Smooth muscle cell (in vitro differentiated cells): ENCODE measurements around the gene GPR34. TPM values are rescaled to one million over a fixed set of nuclear protein-coding genes. Genes with fewer than 3 reads are reported as not detected.
"Not testable (repeated sequence)": the region's sequence is repeated elsewhere in the genome, so short reads cannot be mapped to it uniquely, and the experiment has no call there.

ENCODE experiments used
- DNase-seq: peaks from one replicate; lab custom pipeline; 2025; ENCODE audit not compliant: unreplicated experiment; lab: John Stamatoyannopoulos, UW
- H2AFZ ChIP-seq: fragments of 200-600 bp; sonication (generic); 2 replicates; pipeline ENCODE4 v1.6.0; 2016; ENCODE audit warnings: antibody characterized with exemption, low read depth, mild to moderate bottlenecking
- H3F3A ChIP-seq: fragments of 200-600 bp; sonication (generic); 2 replicates; pipeline ENCODE4 v1.6.0; 2017; ENCODE audit warnings: antibody characterized with exemption, low read depth
- H3K27ac ChIP-seq: fragments of 200-600 bp; sonication (generic); 2 replicates; pipeline ENCODE4 v1.5.1; 2016; ENCODE audit warnings: low read depth, mild to moderate bottlenecking
- H3K27me3 ChIP-seq: fragments of 200-600 bp; sonication (generic); 2 replicates; pipeline ENCODE4 v1.6.1; 2016; ENCODE audit warnings: low read depth, mild to moderate bottlenecking
- H3K36me3 ChIP-seq: fragments of 200-600 bp; sonication (generic); 2 replicates; pipeline ENCODE4 v1.5.1; 2016; ENCODE audit warnings: low read depth
- H3K4me1 ChIP-seq: fragments of 200-600 bp; sonication (generic); 2 replicates; pipeline ENCODE4 v1.5.1; 2016; ENCODE audit warnings: low read depth
- H3K4me2 ChIP-seq: fragments of 200-600 bp; sonication (generic); 2 replicates; pipeline ENCODE4 v1.6.0; 2016; ENCODE audit warnings: mild to moderate bottlenecking
- H3K4me3 ChIP-seq: fragments of 200-600 bp; sonication (generic); 2 replicates; pipeline ENCODE4 v1.5.1; 2016; ENCODE audit warnings: mild to moderate bottlenecking
- H3K79me2 ChIP-seq: fragments of 200-600 bp; sonication (generic); 2 replicates; pipeline ENCODE4 v1.6.0; 2016; ENCODE audit warnings: low read depth, mild to moderate bottlenecking
- H3K9ac ChIP-seq: fragments of 200-600 bp; sonication (generic); 2 replicates; pipeline ENCODE4 v1.6.0; 2016; ENCODE audit warnings: low read depth
- H3K9me3 ChIP-seq: fragments of 200-600 bp; sonication (generic); replicated peaks from 2 replicates; pipeline ENCODE4 v1.5.1; 2016; ENCODE audit warnings: low read depth
- H4K20me1 ChIP-seq: fragments of 200-600 bp; sonication (generic); 2 replicates; pipeline ENCODE4 v1.6.0; 2016; ENCODE audit warnings: low read depth
- CTCF ChIP-seq: fragments of 200-600 bp; sonication (generic); IDR thresholded peaks from 2 replicates; pipeline ENCODE4 v1.5.1; 2017; ENCODE audit warnings: borderline replicate concordance, mild to moderate bottlenecking, antibody characterized with exemption; ENCODE audit not compliant: insufficient read depth, poor library complexity, severe bottlenecking
- WGBS: methylation state at CpG from one replicate; pipeline ENCODE4 v1.1.7; 2016; ENCODE audit warnings: low lambda C conversion rate; 5-methylcytosine and 5-hydroxymethylcytosine counted together
- polyA plus RNA-seq: library from polyadenylated mRNA; unstranded; fragments of >200 nt; fragmentation: Nextera tagmentation; extraction: Ambion mirVana; gene quantifications from 2 replicates; pipeline ENCODE4 v1.2.1, GENCODE V29; 2016
- total RNA-seq: library from RNA; depleted of rRNA; stranded (reverse); fragments of >200 nt; gene quantifications from 2 replicates; pipeline ENCODE4 v1.2.3, GENCODE V29; 2014

The GPR34 gene
- total and polyA plus RNA-seq, 2 experiments from 2014 or later: 0.31 to 2.2 TPM

DNA sequence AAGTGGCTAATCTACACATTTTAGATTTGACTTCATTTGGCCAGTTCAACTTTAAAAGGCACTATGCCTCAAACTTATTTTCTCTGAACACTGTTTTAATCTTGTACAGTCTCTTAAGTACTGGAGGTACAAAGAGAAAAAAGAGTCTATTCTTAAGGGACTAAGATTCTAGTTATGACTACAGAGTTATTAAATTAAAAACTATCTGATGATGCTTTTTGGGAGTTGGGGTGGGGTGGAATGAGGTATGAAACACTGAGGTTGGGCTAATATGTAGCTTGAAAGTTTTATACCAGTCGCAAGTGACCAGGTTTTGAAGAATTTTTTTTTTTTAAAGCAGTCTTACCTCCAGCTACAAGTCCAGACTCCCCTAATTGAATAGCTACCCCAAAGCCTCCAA is 17.7 kb upstream of the GPR34 start:
- Histone ChIP-seq H3K4me3 (no peak overlapping the region), H3K9me3 (no peaks in the 10 kb centered on the region), H3K4me2 (no peak overlapping the region), H3F3A (no peaks in the 10 kb centered on the region), H3K79me2 (no peaks in the 10 kb centered on the region), H3K36me3 (no peaks in the 10 kb centered on the region), H3K27ac (no peak overlapping the region), H2AFZ (no peak overlapping the region), H4K20me1 (no peaks in the 10 kb centered on the region), H3K27me3 (no peaks in the 10 kb centered on the region), H3K4me1 (no peaks in the 10 kb centered on the region), H3K9ac (no peak overlapping the region)
- DNase-seq: no peak
- whole genome bisulfite sequencing: 87% methylated on average over 1 of the region's 1 CpG
- TF ChIP-seq CTCF: no peak

DNA sequence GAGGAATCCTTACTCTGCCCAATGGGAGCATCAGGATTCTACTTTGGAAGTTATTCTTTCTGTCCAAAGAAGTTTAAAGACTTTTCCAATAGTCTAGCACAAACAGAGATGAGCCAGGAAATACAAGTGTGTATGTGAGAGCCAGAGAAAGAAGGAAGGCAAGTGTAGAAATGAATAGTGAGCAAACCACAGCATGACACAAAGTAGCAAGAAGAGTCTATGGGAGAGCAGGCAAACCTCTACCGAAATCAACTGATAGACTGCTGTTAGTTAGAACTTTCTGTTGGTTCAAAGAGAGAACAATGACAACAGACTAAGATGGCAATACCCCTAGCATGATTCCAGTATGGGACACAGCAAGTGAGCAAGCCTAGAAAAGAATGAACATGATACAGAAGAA is 16.1 kb upstream of the GPR34 start:
- DNase-seq: no peak
- H3F3A ChIP-seq: no peaks in the 10 kb centered on the region
- no peaks in the 10 kb centered on the region for H3K9me3 ChIP-seq
- no peak for TF ChIP-seq CTCF
- H3K9ac ChIP-seq: no peak overlapping the region
- no peaks in the 10 kb centered on the region for H3K4me1 ChIP-seq
- H3K36me3 ChIP-seq: no peaks in the 10 kb centered on the region
- 64% methylated on average over 1 of the region's 1 CpG for WGBS
- H3K27me3 ChIP-seq: no peaks in the 10 kb centered on the region
- H4K20me1 ChIP-seq: no peaks in the 10 kb centered on the region
- H3K27ac ChIP-seq: no peak overlapping the region
- H3K4me3 ChIP-seq: no peak overlapping the region
- H2AFZ ChIP-seq: no peak overlapping the region
- no peaks in the 10 kb centered on the region for H3K79me2 ChIP-seq
- H3K4me2 ChIP-seq: no peak overlapping the region

- H3K4me3 ChIP-seq, H3K27ac ChIP-seq, H2AFZ ChIP-seq, H4K20me1 ChIP-seq, H3K4me1 ChIP-seq, H3K79me2 ChIP-seq, H3K4me2 ChIP-seq, H3K9ac ChIP-seq, DNase-seq, H3K27me3 ChIP-seq, H3F3A ChIP-seq, H3K9me3 ChIP-seq, H3K36me3 ChIP-seq: not testable (repeated sequence)
- 97% methylated on average over 15 of the region's 15 CpGs for whole genome bisulfite sequencing
Measured at GRCh38 chrX:41676361-41676760, 12.4 kb upstream of the GPR34 start.

DNA sequence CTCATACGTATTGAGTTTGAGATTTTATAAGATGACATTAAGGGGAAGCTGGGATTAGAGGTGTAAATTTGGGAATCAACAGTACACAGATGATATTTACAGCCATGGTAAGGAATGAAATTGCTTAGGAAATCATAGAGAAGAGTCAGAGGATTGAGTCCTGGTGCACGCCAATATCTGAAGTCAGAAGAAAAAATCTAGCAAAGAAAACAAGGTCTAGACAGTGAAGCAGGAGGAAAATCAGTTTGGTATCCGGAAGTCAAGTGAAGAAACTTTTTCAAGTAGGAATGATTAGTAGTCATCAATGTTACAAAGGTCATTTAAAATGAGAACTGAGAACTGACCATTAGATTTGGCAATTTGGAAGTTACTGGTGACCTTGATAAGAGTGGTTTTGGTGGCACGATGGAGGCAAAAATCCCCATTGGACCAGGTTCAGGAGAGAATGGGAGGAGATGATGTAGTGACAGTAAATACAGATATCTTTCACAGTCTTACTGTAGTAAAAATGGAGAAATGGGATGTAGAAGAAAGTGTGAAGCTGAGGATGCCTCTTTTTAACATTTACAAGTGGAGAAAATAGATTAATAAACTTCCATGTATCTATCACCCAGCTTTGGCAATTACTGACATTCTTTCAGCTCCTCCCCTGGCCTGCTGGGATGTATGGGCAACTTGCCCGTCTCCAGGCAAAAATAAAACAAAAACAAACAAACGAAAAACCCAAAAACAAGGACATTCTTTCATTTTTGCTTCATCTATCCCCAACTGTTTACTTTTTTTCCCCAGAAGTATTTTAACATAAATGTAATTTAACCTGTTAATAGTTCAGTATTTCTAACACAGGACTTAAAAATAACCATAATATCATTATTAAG is 11.4 kb upstream of the GPR34 start:
- Histone ChIP-seq H3K27me3 (no peaks in the 10 kb centered on the region), H3K4me3 (no peak overlapping the region), H3K4me2 (no peak overlapping the region), H4K20me1 (no peaks in the 10 kb centered on the region), H3K79me2 (no peaks in the 10 kb centered on the region), H3K9ac (no peak overlapping the region), H2AFZ (no peak overlapping the region), H3K9me3 (no peaks in the 10 kb centered on the region), H3K4me1 (no peaks in the 10 kb centered on the region), H3K36me3 (no peaks in the 10 kb centered on the region), H3F3A (no peaks in the 10 kb centered on the region), H3K27ac (no peak overlapping the region)
- DNase-seq: no peak
- no peak for TF ChIP-seq CTCF
- WGBS: 87% methylated on average over 6 of the region's 6 CpGs
